ENCODE results near the gene SLC2A9.
A peak's percentile ranks its signal among the peaks of the same experiment; 100 is the strongest.

Gene SLC2A9

GRCh38 chr4:9989918-9990635, 31.2 kb downstream of the SLC2A9 start:
- no peak for TF ChIP-seq CTCF (IDR thresholded peaks at IDR 0.05; ENCODE audit: insufficient read depth, low read length, poor library complexity, severe bottlenecking)
- DNase-seq (ENCODE audit: extremely low read depth, insufficient read length) = no peak

GRCh38 chr4:9988933-9989332, 32.4 kb downstream of the SLC2A9 start:
- Histone ChIP-seq H3K27me3 (replicated peaks; ENCODE audit: control insufficient read depth, insufficient read depth, low read length) (no peaks in the 10 kb centered on the region), H3K36me3 (ENCODE audit: control insufficient read depth, insufficient read depth, low read length) (no peaks in the 10 kb centered on the region)
- no peak for TF ChIP-seq CTCF (IDR thresholded peaks at IDR 0.05; ENCODE audit: insufficient read depth, low read length, poor library complexity, severe bottlenecking)

More at GRCh38 chr4:9989918-9990635, 31.2 kb downstream of the SLC2A9 start:
- Histone ChIP-seq H3K36me3 (ENCODE audit: control insufficient read depth, insufficient read depth, low read length) (no peaks in the 10 kb centered on the region), H3K27me3 (replicated peaks; ENCODE audit: control insufficient read depth, insufficient read depth, low read length) (no peaks in the 10 kb centered on the region), H3K4me3 (replicated peaks; ENCODE audit: low read depth, low read length) (no peak overlapping the region)

GRCh38 chr4:9988363-9988749, 32.9 kb downstream of the SLC2A9 start:
- no peaks in the 10 kb centered on the region for H3K27me3 ChIP-seq (replicated peaks; ENCODE audit: control insufficient read depth, insufficient read depth, low read length)
- H3K4me3 ChIP-seq (replicated peaks; ENCODE audit: low read depth, low read length) = no peak overlapping the region; the same call in 1 of the 2 replicates
- no peak for TF ChIP-seq CTCF (IDR thresholded peaks at IDR 0.05; ENCODE audit: insufficient read depth, low read length, poor library complexity, severe bottlenecking)
- H3K36me3 ChIP-seq (ENCODE audit: control insufficient read depth, insufficient read depth, low read length) = no peaks in the 10 kb centered on the region
- no peak for DNase-seq (ENCODE audit: extremely low read depth, insufficient read length)

More at GRCh38 chr4:9988933-9989332, 32.4 kb downstream of the SLC2A9 start:
- DNase-seq (ENCODE audit: extremely low read depth, insufficient read length) = no peak
- H3K4me3 ChIP-seq (replicated peaks; ENCODE audit: low read depth, low read length) = no peak overlapping the region

DNA sequence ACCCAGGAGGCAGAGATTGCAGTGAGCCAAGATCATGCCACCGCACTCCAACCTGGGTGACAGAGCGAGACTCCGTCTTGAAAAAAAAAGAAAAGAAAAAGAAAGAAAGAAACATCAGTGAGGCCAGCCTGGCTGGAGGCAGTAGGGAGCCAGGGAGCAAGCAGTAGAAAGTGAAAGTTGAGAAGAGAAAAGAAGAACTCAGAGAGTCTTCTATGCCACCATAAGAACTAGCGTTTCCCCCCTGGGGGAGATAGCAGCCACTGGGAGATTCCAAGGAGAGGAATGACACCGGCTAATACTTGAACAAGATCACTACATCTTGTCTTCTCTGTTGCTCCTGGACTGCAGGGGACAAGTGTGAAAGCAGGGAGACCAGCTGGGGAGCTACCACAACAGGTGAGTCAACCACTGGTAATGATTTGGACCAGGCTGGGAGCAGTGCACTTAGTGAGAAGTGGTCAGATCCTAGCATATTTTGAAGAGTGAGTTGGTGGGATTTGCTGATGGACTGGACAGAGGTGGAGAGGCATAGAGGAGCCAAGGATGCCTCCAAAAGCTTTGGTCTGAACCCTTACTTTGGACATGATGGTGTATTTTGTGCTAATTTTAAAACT, 33.4 kb downstream of the SLC2A9 start:
- H3K4me3 ChIP-seq (replicated peaks; ENCODE audit: low read depth, low read length) = peak overlapping the region; percentile 42
- DNase-seq (ENCODE audit: extremely low read depth, insufficient read length) = no peak
- no peak for TF ChIP-seq CTCF (IDR thresholded peaks at IDR 0.05; ENCODE audit: insufficient read depth, low read length, poor library complexity, severe bottlenecking)
- H3K36me3 ChIP-seq (ENCODE audit: control insufficient read depth, insufficient read depth, low read length) = no peaks in the 10 kb centered on the region
- H3K27me3 ChIP-seq (replicated peaks; ENCODE audit: control insufficient read depth, insufficient read depth, low read length) = no peaks in the 10 kb centered on the region

DNA sequence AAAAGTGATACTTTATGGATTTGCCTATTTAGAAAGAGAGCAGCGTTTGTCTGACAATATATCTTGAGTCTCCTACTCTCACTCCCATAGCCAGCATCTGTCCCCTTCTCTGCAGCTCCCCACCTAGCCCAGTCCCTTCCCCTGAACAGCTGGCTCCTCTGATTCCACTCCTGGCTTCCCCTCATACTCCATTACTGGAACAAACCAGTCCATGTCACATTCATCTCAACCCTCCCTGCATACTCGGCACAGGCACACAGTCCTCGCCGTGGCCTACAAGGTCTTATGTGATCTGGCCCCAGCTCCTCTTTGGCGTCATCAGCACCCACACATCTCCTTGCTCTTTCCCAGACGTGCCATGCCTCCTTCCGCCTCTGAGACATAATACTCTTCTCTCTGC, 36.7 kb downstream of the SLC2A9 start:
- H3K36me3 ChIP-seq (ENCODE audit: control insufficient read depth, insufficient read depth, low read length) = no peaks in the 10 kb centered on the region
- no peaks in the 10 kb centered on the region for H3K27me3 ChIP-seq (replicated peaks; ENCODE audit: control insufficient read depth, insufficient read depth, low read length)
- no peak overlapping the region for H3K4me3 ChIP-seq (replicated peaks; ENCODE audit: low read depth, low read length)
- DNase-seq (ENCODE audit: extremely low read depth, insufficient read length) = no peak
- TF ChIP-seq CTCF (IDR thresholded peaks at IDR 0.05; ENCODE audit: insufficient read depth, low read length, poor library complexity, severe bottlenecking) = no peak
